Neural progenitor cell (in vitro differentiated cells): ENCODE data around the gene RBM6.

Source experiments
- CTCF ChIP-seq: fragments of 200-600 bp; sonication (generic); IDR thresholded peaks from 2 replicates; pipeline ENCODE4 v1.5.1; 2017; ENCODE audit warnings: antibody characterized with exemption, mild to moderate bottlenecking
- EZH2 ChIP-seq: fragments of 200-600 bp; sonication (generic); IDR thresholded peaks from 2 replicates; pipeline ENCODE4 v1.6.1; 2017; ENCODE audit warnings: antibody characterized with exemption, mild to moderate bottlenecking, moderate library complexity

- TF ChIP-seq EZH2: no peak
- TF ChIP-seq CTCF: no peak
These were observed 182.9 kb downstream of the RBM6 start for GRCh38 chr3:50122661-50123391.
